HG02973 (cell line): ENCODE results near the gene GAP43.
A peak's percentile ranks its signal among the peaks of the same experiment; 100 is the strongest.

Experiments
- ATAC-seq: cut with Tn5 transposase; IDR thresholded peaks from one replicate; pipeline ENCODE4 v1.9.1; 2021; ENCODE audit warnings: moderate library complexity; ENCODE audit not compliant: unreplicated experiment

The GAP43 gene

GRCh38 chr3:115627180-115628074 lies 4.1 kb downstream of the GAP43 start:
- peak; percentile 81 for ATAC-seq

- peak; percentile 39 for ATAC-seq
Observed at GRCh38 chr3:115628075-115628412, 4.7 kb downstream of the GAP43 start.

GRCh38 chr3:115630850-115631249 lies 7.5 kb downstream of the GAP43 start:
- no peak for ATAC-seq

GRCh38 chr3:115632026-115632425 lies 8.7 kb downstream of the GAP43 start:
- ATAC-seq, result no peak

GRCh38 chr3:115633467-115633866 lies 10.2 kb downstream of the GAP43 start:
- no peak for ATAC-seq

GRCh38 chr3:115634052-115634451 lies 10.7 kb downstream of the GAP43 start:
- ATAC-seq, result no peak

- ATAC-seq, result no peak
Observed at GRCh38 chr3:115635406-115635805, 12.1 kb downstream of the GAP43 start.

- ATAC-seq, result no peak
Observed at GRCh38 chr3:115638241-115638640, 14.9 kb downstream of the GAP43 start.

GRCh38 chr3:115638991-115639390 lies 15.7 kb downstream of the GAP43 start:
- ATAC-seq, result no peak

- ATAC-seq, result no peak
Observed at GRCh38 chr3:115644391-115644790, 21.1 kb downstream of the GAP43 start.

- no peak for ATAC-seq
Observed at GRCh38 chr3:115646027-115646690, 22.8 kb downstream of the GAP43 start.

GRCh38 chr3:115648559-115648958 lies 25.2 kb downstream of the GAP43 start:
- no peak for ATAC-seq

GRCh38 chr3:115651087-115651486 lies 27.8 kb downstream of the GAP43 start:
- peak; percentile 53 for ATAC-seq

- no peak for ATAC-seq
Observed at GRCh38 chr3:115651599-115651998, 28.3 kb downstream of the GAP43 start.

GRCh38 chr3:115652738-115653137 lies 29.4 kb downstream of the GAP43 start:
- peak; percentile 44 for ATAC-seq

GRCh38 chr3:115655761-115656282 lies 32.5 kb downstream of the GAP43 start:
- ATAC-seq, result no peak

- no peak for ATAC-seq
Observed at GRCh38 chr3:115657168-115657567, 33.9 kb downstream of the GAP43 start.

GRCh38 chr3:115658032-115658336 lies 34.7 kb downstream of the GAP43 start:
- no peak for ATAC-seq

GRCh38 chr3:115658337-115659181 lies 35.2 kb downstream of the GAP43 start:
- ATAC-seq, result peak; percentile 88

- ATAC-seq, result no peak
Observed at GRCh38 chr3:115659253-115660220, 36.2 kb downstream of the GAP43 start.
